ENCODE data around the gene PLAC1.

DNA sequence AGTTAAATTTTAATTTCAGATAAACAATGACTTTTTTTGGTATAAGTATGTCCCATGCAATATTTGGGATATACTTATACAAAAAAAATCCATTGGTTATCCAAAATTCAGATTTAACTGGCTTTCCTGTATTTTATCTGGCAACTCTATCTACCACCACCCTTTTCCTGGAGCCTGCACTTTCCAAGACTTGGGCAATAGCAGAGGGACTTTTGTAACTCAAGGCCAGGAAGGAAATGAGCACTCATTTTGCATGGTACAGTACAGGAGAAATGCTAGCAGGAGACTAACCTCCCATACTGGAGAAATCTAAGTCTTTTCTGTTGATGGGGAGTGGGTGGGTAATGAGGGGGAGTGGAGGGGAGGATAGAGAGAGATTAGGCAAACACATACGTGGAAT, 37.7 kb upstream of the PLAC1 start:
- TF ChIP-seq FOXM1 (IDR thresholded peaks at IDR 0.05; ENCODE audit: borderline replicate concordance) = no peak
- TF ChIP-seq SP1 (IDR thresholded peaks at IDR 0.05) = no peak
- no peak for TF ChIP-seq TARDBP (IDR thresholded peaks at IDR 0.05)
- no peak for TF ChIP-seq NFRKB (IDR thresholded peaks at IDR 0.05)
- no peak for TF ChIP-seq HDGF (IDR thresholded peaks at IDR 0.05; ENCODE audit: borderline replicate concordance)
- no peak for TF ChIP-seq ELF4 (IDR thresholded peaks at IDR 0.05)
- TF ChIP-seq LEF1 (IDR thresholded peaks at IDR 0.05; ENCODE audit: borderline replicate concordance) = no peak
- no peak for TF ChIP-seq BHLHE40 (IDR thresholded peaks at IDR 0.05; ENCODE audit: borderline replicate concordance)
- no peak for TF ChIP-seq ARNT (IDR thresholded peaks at IDR 0.05)

Data from HEK293T (cell line).